ENCODE measurements around the gene MYO5A.

- peak; percentile 37 for TF ChIP-seq CTCF (conservative IDR thresholded peaks at IDR 0.05)
- peak; percentile 99 for TF ChIP-seq ZFX (IDR thresholded peaks at IDR 0.05)
Observed at GRCh38 chr15:52568601-52569585, 40.2 kb upstream of the MYO5A start, which contains the start of gene ARPP19.

Measured in C4-2B (cell line).